ENCODE data around the gene CAPN9.

CAPN9 gene

GRCh38 chr1:230800891-230801840 lies 54.0 kb downstream of the CAPN9 start:
- DNase-seq (ENCODE audit: low read depth) = no peak

DNA sequence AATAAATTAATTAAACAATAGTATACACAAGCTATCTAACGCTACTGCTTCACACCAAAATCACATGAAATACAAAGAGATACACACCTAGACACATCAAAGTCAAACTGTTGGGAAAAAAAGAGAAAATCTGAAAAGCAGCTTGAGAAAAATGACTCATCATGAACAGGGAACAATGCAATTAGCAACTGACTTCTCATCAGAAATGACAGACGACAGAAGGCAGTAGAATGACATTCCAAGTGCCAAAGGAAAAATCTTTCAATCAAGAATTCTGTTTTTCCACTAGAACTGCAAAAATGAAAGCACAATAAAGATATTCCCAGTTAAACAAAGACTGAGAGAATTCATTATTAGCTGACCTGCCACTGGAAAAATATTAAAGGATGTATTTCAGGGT lies 57.2 kb downstream of the CAPN9 start:
- no peak for DNase-seq (ENCODE audit: low read depth)

DNA sequence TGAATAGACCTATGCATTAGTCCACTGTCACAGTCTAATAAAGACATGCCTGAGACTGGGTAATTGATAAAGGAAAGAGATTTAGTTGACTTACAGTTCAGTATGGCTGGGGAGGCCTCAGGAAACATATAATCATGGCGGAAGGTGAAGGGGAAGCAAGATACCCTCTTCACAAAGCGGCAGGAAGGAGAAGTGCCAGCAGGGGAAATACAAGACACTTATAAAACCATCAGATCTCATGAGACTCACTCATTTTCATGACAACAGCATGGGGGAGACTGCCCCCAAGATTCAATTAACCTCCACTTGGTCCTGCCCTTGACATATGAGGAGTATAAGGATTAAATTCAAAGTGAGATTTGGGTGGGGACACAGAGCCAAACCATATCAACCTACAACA lies 59.4 kb downstream of the CAPN9 start:
- no peak for DNase-seq (ENCODE audit: low read depth)

DNA sequence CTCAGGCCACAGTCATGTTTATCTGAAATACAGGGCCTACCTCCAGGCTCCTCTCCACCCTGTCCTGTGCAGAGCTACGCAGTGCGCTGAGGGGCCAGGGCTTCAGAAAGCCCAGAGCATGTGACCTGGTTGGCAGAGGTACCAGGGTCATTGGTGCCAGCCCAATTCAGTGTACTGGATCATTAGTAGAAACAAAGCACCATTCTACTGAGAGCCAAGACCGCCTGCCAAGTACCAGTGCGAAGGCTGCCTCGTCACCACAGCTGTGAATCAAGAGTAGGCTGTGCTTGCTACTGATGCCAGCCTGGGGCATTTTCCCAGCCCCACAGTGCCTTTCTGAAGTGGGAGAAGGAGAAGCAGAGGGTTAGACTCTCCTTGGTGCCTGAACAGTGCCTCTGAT lies 59.8 kb downstream of the CAPN9 start:
- no peak for DNase-seq (ENCODE audit: low read depth)

DNA sequence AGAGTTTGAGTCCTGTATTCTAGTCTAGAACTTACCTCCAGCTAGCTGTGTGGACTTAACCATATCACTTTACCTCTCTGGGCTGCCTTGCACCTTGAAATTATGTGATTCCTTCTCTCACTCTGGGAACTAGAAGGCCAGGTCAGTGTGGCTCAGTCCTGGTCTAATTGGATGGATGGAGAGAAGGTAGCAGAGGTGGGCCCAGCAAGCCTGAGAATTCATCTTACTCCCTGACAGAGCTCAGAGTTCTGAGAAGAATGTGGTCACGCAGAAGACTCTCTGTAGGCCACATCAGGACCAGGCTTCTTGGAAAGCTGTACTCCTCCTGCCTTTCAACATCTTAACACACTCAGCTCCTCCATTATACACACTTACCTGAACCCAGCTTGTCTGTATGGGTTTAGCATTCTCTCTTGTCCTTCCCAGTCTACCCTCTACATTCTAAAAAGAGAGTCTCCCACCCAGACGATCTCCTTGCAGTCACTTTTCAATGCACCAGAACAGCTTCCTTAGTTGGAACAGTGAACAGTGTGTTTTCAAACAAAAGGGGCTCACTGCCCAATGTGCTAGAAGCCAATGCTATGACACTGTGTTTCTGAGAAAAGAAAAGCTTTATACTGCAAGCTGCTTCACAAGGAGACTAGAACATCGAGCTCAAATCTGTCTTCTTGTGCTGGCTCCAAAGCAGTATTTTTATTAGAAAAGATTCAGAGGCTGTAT lies 60.5 kb downstream of the CAPN9 start:
- no peak for DNase-seq (ENCODE audit: low read depth)

GRCh38 chr1:230808281-230808872 lies 61.2 kb downstream of the CAPN9 start:
- DNase-seq (ENCODE audit: low read depth) = no peak

GRCh38 chr1:230809256-230809990 lies 62.2 kb downstream of the CAPN9 start:
- DNase-seq (ENCODE audit: low read depth) = no peak

GRCh38 chr1:230812568-230812967 lies 65.4 kb downstream of the CAPN9 start:
- DNase-seq (ENCODE audit: low read depth) = no peak

DNA sequence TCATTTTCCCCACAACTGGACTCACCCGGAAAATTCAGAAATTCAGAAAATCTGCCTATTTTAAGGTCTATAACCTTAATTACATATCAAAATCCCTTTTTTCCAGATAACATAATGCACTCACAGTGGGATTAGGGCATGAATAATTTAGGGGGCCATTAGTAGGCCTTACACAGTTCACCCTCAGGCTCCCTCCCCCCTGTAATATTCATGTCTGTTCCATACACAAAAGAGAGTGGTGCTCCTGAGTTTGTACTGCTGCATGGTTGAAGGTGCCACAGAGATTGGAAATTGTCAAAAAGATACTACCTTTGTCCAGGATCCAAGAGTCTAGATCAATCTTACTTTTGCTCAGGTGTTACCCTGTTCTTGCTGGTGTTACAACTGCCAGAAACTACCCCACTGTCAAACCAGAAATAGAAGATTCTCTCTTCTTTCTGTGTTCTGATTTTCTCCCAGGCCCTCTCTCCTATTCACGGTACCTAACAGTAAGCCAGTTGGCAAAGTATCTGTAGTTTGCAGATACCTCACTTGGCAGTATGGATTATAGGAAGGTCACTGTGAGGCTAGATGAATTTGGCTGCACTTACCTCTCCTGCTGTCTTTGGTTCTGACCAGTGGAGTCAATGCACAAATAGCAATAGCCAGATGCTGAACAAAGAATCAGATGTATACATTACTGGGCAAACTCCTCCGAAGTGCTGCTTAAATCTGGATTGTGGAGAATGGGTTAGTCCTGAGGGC lies 67.9 kb downstream of the CAPN9 start:
- no peak for DNase-seq (ENCODE audit: low read depth)

DNA sequence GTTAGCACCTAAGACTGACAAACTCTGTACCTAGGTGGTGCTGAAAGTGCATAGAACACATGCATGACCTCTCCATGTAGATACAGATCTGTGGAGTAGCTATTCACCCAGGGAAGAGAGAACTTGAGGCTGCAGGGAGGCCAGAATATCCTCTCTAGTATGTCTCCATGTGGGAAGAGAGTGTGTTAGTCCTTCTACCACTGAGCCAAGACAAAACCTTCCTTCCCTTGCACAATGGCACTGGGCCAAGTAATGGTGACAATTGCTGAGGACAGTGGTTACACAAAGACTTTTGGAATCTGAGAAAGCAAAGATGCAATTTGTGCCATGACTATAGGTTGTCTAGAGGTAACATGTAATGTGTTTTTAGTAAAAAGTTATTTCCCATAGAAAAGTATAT lies 68.8 kb downstream of the CAPN9 start:
- no peak for DNase-seq (ENCODE audit: low read depth)

GRCh38 chr1:230818367-230818766 lies 71.2 kb downstream of the CAPN9 start:
- DNase-seq (ENCODE audit: low read depth) = no peak

DNA sequence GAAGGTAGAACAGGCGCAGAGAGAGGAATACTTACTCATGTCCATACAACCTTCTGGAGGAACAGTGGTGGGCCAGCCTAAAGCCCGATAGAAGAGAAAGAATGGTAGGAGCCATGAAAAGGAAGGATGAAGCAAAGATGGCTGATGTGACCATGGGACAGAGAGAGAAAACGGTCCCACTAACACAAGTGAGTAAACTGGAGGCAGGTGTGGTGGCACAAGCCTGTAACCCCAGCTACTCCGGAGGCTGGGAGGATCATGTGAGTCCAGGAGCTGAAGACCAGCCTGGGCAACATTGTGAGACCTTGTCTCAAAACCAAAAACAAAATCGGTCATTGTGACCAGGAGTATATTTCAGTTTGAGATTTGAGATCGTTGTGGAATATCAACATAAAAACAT lies 71.7 kb downstream of the CAPN9 start:
- DNase-seq (ENCODE audit: low read depth) = no peak

DNA sequence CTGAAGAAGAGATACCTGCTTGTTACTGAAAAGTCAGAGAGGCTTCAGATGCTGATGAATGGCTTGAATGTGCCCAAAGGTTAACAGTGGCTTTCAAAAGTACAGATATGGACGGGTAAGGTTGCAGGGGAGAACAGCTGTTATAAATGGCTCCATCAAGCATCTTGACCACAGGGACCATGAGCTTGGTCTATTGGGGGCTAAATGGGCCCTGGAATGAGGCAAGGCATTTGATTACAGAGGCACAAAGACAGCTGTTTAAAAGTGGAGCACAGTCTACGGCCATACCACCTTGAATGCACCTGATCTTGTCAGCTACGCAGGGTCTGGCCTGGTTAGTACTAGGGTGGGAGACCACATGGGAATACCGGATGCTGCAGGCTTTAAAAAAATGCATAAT lies 72.8 kb downstream of the CAPN9 start:
- no peak for DNase-seq (ENCODE audit: low read depth)

GRCh38 chr1:230820568-230820967 lies 73.4 kb downstream of the CAPN9 start:
- DNase-seq (ENCODE audit: low read depth) = no peak

GRCh38 chr1:230821346-230821745 lies 74.2 kb downstream of the CAPN9 start:
- DNase-seq (ENCODE audit: low read depth) = no peak

DNA sequence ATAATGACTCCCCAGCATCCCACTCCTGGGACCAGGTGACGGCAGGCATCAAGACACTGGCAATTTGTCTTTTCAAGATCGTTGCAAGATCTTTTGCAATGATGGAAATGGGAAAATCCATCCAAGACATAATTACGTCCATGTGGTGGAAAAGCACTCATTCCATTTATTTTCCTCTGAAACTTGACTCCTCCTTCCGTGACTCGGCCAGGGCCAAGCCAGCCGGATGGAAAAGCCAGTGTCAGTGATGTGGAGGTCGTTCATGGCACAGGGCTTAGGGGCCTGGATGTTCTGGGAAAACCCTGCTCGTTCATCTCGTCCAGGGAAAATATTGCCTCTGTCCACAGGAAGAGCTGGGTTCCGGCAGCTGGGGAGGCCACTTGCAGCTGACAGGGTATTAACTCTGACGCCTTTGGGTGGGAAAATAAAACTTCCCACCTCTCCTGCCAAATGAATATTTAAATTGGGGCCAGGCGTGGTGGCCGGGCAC lies 74.9 kb downstream of the CAPN9 start:
- DNase-seq (ENCODE audit: low read depth) = no peak

- no peak for DNase-seq (ENCODE audit: low read depth)
Observed at GRCh38 chr1:230823426-230823825, 76.2 kb downstream of the CAPN9 start.

DNA sequence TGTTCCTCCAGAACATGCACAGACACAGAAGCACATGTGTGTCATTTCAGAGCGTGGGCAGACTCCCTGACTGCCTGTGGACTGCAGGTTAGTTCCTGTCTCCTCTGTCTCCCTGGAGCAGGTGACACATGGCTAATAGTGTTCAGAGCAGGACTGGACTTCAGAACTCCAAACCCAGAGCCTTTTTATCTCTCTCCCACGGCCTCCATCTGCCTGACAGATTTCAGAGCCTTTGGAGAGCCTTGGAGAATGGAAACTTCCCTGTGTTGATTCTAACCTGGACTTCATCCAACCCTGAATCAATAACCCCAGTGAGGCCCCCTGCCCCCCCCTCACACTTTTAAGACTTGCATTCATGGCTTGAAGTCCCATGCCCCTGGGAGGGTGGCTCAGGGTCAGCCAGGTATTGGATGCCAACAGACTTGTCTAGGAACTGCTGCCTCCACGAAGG lies 76.8 kb downstream of the CAPN9 start:
- no peak for DNase-seq (ENCODE audit: low read depth)

GRCh38 chr1:230824551-230824918 lies 77.3 kb downstream of the CAPN9 start:
- DNase-seq (ENCODE audit: low read depth) = no peak

- DNase-seq (ENCODE audit: low read depth) = no peak
Observed at GRCh38 chr1:230824919-230825721, 77.9 kb downstream of the CAPN9 start.

Data from activated T-helper 9 cell treated with anti-CD3 and anti-CD28 coated beads, Interleukin-2, amount 50 U/mL, for 16 hours (primary cell).